Right atrium auricular region (tissue), 2 donors: ENCODE results near the gene FOXP4. TPM values are rescaled to one million over a fixed set of nuclear protein-coding genes. Genes with fewer than 3 reads are reported as not detected.

Experiments used
- DNase-seq: peaks from one replicate; pipeline ENCODE4 v3.0.0-alpha.2; 2019; ENCODE audit warnings: low spot score
- H3K27ac ChIP-seq, 2 donors: fragments of 200-600 bp; sonication (generic); 1 replicate in 1 of 2; 2 replicates in 1 of 2; pipeline ENCODE4 v1.5.1; 2016 to 2019
- H3K27me3 ChIP-seq, 2 donors: fragments of 200-600 bp; sonication (generic); one replicate each; pipeline versions ENCODE4 v1.5.1 to v1.6.0; 2017 to 2019
- H3K36me3 ChIP-seq: fragments of 200-600 bp; sonication (generic); one replicate; pipeline ENCODE4 v1.5.1; 2016
- H3K4me1 ChIP-seq, 2 donors: fragments of 200-600 bp; sonication (generic); one replicate each; pipeline versions ENCODE4 v1.5.1 to v1.6.0; 2017 to 2019
- H3K4me3 ChIP-seq, 2 donors: fragments of 200-600 bp; sonication (generic); 1 replicate in 1 of 2; 2 replicates in 1 of 2; pipeline ENCODE4 v1.5.1; 2017 to 2019; ENCODE audit warnings: mild to moderate bottlenecking in 1 of 2, moderate library complexity in 1 of 2
- H3K9me3 ChIP-seq, 2 donors: fragments of 200-600 bp; sonication (generic); one replicate each; pipeline ENCODE4 v1.5.1; 2019
- CTCF ChIP-seq, 2 donors: fragments of 200-600 bp; sonication (generic); IDR thresholded peaks; one replicate each; pipeline ENCODE4 v1.5.1; 2019; ENCODE audit warnings: antibody characterized with exemption in 2 of 2
- total RNA-seq, 2 donors: library from RNA; depleted of rRNA; stranded (reverse); fragments of >200 nt; gene quantifications; one replicate each; pipeline ENCODE4 v1.1.0, GENCODE V29; 2016

The FOXP4 gene
- total RNA-seq, 2 donors from 2014 or later: 9.3 to 20.2 TPM

GRCh38 chr6:41638002-41638934, 92.1 kb downstream of the FOXP4 start, which contains the start of gene MDFI:
Gene MDFI (plus strand): TSS chr6:41638468. CDS start chr6:41638750, 282 bp downstream.
- H3K27ac ChIP-seq: peak within 1 kb of the TSS in 1 of 2 donors; percentile 31

DNA sequence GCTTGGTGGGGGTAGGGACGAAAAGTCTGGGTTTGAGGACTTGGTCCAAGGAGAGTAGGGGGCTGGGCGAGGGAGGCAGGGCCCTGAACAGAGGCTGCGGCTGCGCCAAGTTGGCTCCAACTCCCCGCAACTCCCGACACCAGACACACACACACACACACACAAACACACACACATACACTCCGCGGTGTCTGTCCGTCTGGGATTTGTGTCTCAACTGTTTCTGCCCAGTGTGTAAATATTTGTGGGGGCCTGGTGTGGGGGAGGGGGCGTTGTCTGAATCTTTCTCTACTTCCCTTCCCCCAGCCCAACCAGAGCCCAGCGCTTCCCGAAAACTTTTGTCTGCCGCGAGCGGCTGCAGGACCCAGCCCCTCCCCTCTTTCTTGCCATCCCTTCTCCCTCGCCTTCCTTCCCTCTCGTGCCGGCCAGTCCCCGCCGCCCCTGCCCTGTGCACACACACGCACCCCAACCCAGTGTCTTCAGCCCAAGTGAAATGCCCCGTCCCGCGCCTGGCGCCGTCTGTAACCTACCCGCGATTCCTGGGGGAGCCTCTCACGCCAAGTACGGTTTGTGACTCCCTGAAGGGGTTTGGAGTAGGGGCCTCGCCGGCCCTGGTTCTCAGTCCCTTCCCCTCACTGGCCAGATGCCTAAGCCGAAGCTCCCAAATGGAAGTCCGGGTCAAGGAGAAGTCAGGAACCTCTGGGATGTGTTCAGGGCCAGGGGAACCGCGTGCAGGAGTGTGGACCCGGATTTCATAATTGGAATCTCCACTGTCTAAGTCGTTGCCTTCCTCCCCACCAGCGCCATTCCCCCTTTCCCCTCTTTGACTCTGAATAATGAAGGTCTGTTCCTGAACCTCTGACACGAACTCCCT, 93.0 kb downstream of the FOXP4 start:
- TF ChIP-seq CTCF (IDR thresholded peaks at IDR 0.05): no peak
- Histone ChIP-seq H3K36me3 (no peaks in the 10 kb centered on the region), H3K4me3 (peak overlapping the region; percentile 30 to 58), H3K4me1 (peaks cover 0 to 34% of the 10 kb centered on the region in 2 donors), H3K9me3 (no peaks in the 10 kb centered on the region), H3K27me3 (peaks cover 4 to 8% of the 10 kb centered on the region in 2 donors), H3K27ac (peak overlapping the region in 1 of 2 donors; percentile 31)
- no peak for DNase-seq

More at GRCh38 chr6:41638002-41638934, 92.1 kb downstream of the FOXP4 start, which contains the start of gene MDFI:
- H3K9me3 ChIP-seq: no peaks in the 10 kb centered on the region
- peak within 1 kb of the TSS; percentile 30 to 58 for H3K4me3 ChIP-seq
- peaks cover 4 to 8% of the 10 kb centered on the region in 2 donors for H3K27me3 ChIP-seq
- TF ChIP-seq CTCF (IDR thresholded peaks at IDR 0.05): no peak
- peaks cover 0 to 34% of the 10 kb centered on the region in 2 donors for H3K4me1 ChIP-seq
- no peaks in the 10 kb centered on the region for H3K36me3 ChIP-seq
- DNase-seq: no peak

DNA sequence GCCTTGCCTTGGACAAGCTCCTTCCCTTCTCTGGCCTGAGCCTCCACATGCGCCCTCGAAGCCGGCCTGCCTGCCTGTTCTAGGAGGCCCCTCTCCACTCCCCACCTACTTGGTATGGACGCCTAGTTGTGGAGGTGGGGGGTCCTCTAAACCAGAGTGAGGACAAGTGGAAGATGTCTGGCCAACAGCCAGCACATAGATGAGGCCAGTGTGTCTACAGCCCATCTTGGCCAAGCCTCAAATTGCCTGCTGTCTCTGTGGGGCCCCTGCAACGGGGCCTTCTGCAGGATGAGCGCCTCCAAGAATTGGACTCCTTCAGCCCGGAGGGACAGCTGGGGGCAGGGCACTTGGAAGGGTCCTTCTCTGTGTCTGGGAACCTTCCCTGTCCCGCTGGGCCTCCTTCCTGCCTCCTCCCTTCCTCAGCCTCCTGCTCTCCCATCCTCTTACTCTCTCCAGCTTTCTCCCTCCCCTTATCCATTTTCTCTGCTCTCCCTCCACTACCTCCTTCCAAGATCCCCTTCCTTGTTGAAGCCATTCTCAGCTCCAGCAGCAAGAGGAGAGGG, 93.7 kb downstream of the FOXP4 start:
- H3K27me3 ChIP-seq: peaks cover 4 to 8% of the 10 kb centered on the region in 2 donors
- DNase-seq: no peak

GRCh38 chr6:41640426-41640825, 94.2 kb downstream of the FOXP4 start:
- DNase-seq: no peak
- Histone ChIP-seq H3K4me1 (peaks cover 0 to 30% of the 10 kb centered on the region in 2 donors), H3K36me3 (no peaks in the 10 kb centered on the region), H3K27me3 (peaks cover 4 to 8% of the 10 kb centered on the region in 2 donors), H3K27ac (no peak overlapping the region), H3K9me3 (no peaks in the 10 kb centered on the region), H3K4me3 (no peak overlapping the region)
- no peak for TF ChIP-seq CTCF (IDR thresholded peaks at IDR 0.05)

More for the DNA sequence above, 93.7 kb downstream of the FOXP4 start:
- Histone ChIP-seq H3K9me3 (no peaks in the 10 kb centered on the region), H3K4me1 (peaks cover 0 to 30% of the 10 kb centered on the region in 2 donors), H3K27ac (no peak overlapping the region), H3K36me3 (no peaks in the 10 kb centered on the region), H3K4me3 (no peak overlapping the region)
- no peak for TF ChIP-seq CTCF (IDR thresholded peaks at IDR 0.05)

- DNase-seq: no peak
- TF ChIP-seq CTCF (IDR thresholded peaks at IDR 0.05): no peak
- H3K27me3 ChIP-seq: peaks cover 4 to 8% of the 10 kb centered on the region in 2 donors
Measured at GRCh38 chr6:41641352-41641925, 95.3 kb downstream of the FOXP4 start.

More at GRCh38 chr6:41641352-41641925, 95.3 kb downstream of the FOXP4 start:
- Histone ChIP-seq H3K4me1 (peaks cover 0 to 30% of the 10 kb centered on the region in 2 donors), H3K9me3 (no peaks in the 10 kb centered on the region), H3K27ac (no peak overlapping the region), H3K4me3 (no peak overlapping the region), H3K36me3 (no peaks in the 10 kb centered on the region)
